Measurements from ENCODE around the gene TMEM11.

TMEM11 gene

GRCh38 chr17:21177854-21178600 is 35.9 kb downstream of the TMEM11 start:
- DNase-seq = no peak

- no peak for DNase-seq
Measured at GRCh38 chr17:21177401-21177800, 36.6 kb downstream of the TMEM11 start.

GRCh38 chr17:21176773-21177395 is 37.1 kb downstream of the TMEM11 start:
- no peak for DNase-seq

- DNase-seq = no peak
Measured at GRCh38 chr17:21174713-21175112, 39.2 kb downstream of the TMEM11 start.

- DNase-seq = no peak
Measured at GRCh38 chr17:21174186-21174585, 39.8 kb downstream of the TMEM11 start.

GRCh38 chr17:21173543-21173942 is 40.4 kb downstream of the TMEM11 start:
- no peak for DNase-seq

GRCh38 chr17:21172846-21173245 is 41.1 kb downstream of the TMEM11 start:
- DNase-seq = no peak

GRCh38 chr17:21171970-21172510 is 41.9 kb downstream of the TMEM11 start:
- DNase-seq = no peak

GRCh38 chr17:21171309-21171922 is 42.5 kb downstream of the TMEM11 start:
- peak; percentile 45 for DNase-seq

- no peak for DNase-seq
Measured at GRCh38 chr17:21170809-21171208, 43.2 kb downstream of the TMEM11 start.

GRCh38 chr17:21169496-21169895 is 44.5 kb downstream of the TMEM11 start:
- DNase-seq = no peak

GRCh38 chr17:21168555-21168865 is 45.5 kb downstream of the TMEM11 start:
- no peak for DNase-seq

- DNase-seq = no peak
Measured at GRCh38 chr17:21167303-21167702, 46.7 kb downstream of the TMEM11 start.

GRCh38 chr17:21166595-21167210 is 47.3 kb downstream of the TMEM11 start:
- DNase-seq = no peak

GRCh38 chr17:21165922-21166594 is 47.9 kb downstream of the TMEM11 start:
- DNase-seq = no peak

GRCh38 chr17:21164620-21165019 is 49.3 kb downstream of the TMEM11 start:
- no peak for DNase-seq

GRCh38 chr17:21164216-21164615 is 49.7 kb downstream of the TMEM11 start:
- no peak for DNase-seq

- no peak for DNase-seq
Measured at GRCh38 chr17:21163101-21163500, 50.9 kb downstream of the TMEM11 start.

GRCh38 chr17:21162394-21162775 is 51.6 kb downstream of the TMEM11 start:
- no peak for DNase-seq

GRCh38 chr17:21161498-21162393 is 52.2 kb downstream of the TMEM11 start:
- no peak for DNase-seq

- no peak for DNase-seq
Measured at GRCh38 chr17:21160401-21160800, 53.6 kb downstream of the TMEM11 start.
